NCI-H446 (cell line): ENCODE data around the gene TDRD5.
"Not testable (repeated sequence)": the region's sequence is repeated elsewhere in the genome, so short reads cannot be mapped to it uniquely, and the experiment has no call there.

Source experiments
- DNase-seq, 2 experiments: peaks; one replicate each; lab custom pipeline; 2025; lab: John Stamatoyannopoulos, UW

Gene TDRD5

GRCh38 chr1:179598631-179599030, 7.0 kb downstream of the TDRD5 start:
- DNase-seq: no peak

GRCh38 chr1:179599623-179600249, 8.1 kb downstream of the TDRD5 start:
- DNase-seq: peak; percentile 2 to 30

GRCh38 chr1:179601093-179601492, 9.5 kb downstream of the TDRD5 start:
- no peak for DNase-seq

GRCh38 chr1:179612361-179612760, 20.7 kb downstream of the TDRD5 start:
- DNase-seq: no peak

- no peak for DNase-seq
These were observed 39.1 kb downstream of the TDRD5 start for GRCh38 chr1:179630719-179631118.

GRCh38 chr1:179632868-179633267, 41.2 kb downstream of the TDRD5 start:
- DNase-seq: no peak

- no peak for DNase-seq
These were observed 45.7 kb downstream of the TDRD5 start for GRCh38 chr1:179637211-179637860.

- no peak for DNase-seq
These were observed 69.4 kb downstream of the TDRD5 start for GRCh38 chr1:179661018-179661417.

- no peak for DNase-seq
These were observed 72.2 kb downstream of the TDRD5 start for GRCh38 chr1:179663810-179664209.

- no peak for DNase-seq
These were observed 86.2 kb downstream of the TDRD5 start for GRCh38 chr1:179677882-179678281.

- not testable (repeated sequence) for DNase-seq
These were observed 102.9 kb downstream of the TDRD5 start for GRCh38 chr1:179694530-179694929.

- DNase-seq: no peak
These were observed 111.4 kb downstream of the TDRD5 start for GRCh38 chr1:179702946-179703539.

- peak; percentile 41 to 73 for DNase-seq
These were observed 114.8 kb downstream of the TDRD5 start for GRCh38 chr1:179706339-179706941.

GRCh38 chr1:179707406-179707805, 115.8 kb downstream of the TDRD5 start:
- no peak for DNase-seq

- DNase-seq: no peak
These were observed 117.0 kb downstream of the TDRD5 start for GRCh38 chr1:179708434-179709195.

GRCh38 chr1:179709841-179710329, 118.3 kb downstream of the TDRD5 start:
- no peak for DNase-seq

GRCh38 chr1:179714159-179714558, 122.5 kb downstream of the TDRD5 start:
- no peak for DNase-seq

- DNase-seq: no peak
These were observed 123.0 kb downstream of the TDRD5 start for GRCh38 chr1:179714623-179715022.

- no peak for DNase-seq
These were observed 127.6 kb downstream of the TDRD5 start for GRCh38 chr1:179719272-179719671.

- DNase-seq: no peak
These were observed 136.6 kb downstream of the TDRD5 start for GRCh38 chr1:179728271-179728670.

GRCh38 chr1:179729881-179730280, 138.2 kb downstream of the TDRD5 start:
- DNase-seq: no peak

GRCh38 chr1:179731643-179732042, 140.0 kb downstream of the TDRD5 start:
- DNase-seq: no peak
